CD4-positive, alpha-beta T cell (primary cell): Measurements from ENCODE around the gene CHL1. TPM values are rescaled to one million over a fixed set of nuclear protein-coding genes. Genes with fewer than 3 reads are reported as not detected.

Experiments
- ATAC-seq: fragments of 200-7000 bp; cut with Tn5 transposase; one replicate; pipeline ENCODE4 v1.10.0; 2022; ENCODE audit warnings: mild to moderate bottlenecking; ENCODE audit not compliant: poor library complexity
- CTCF ChIA-PET: fragments of 350-600 bp; sonication (Branson Sonifier 250); formaldehyde crosslinking; loops from one replicate; lab custom pipeline; 2021; ENCODE audit warnings: antibody characterized with exemption, inconsistent platforms; lab: Charles Lee
- POLR2A ChIA-PET: fragments of 350-600 bp; sonication (Branson Sonifier 250); formaldehyde crosslinking; loops from one replicate; lab custom pipeline; 2021; ENCODE audit warnings: antibody characterized with exemption, inconsistent platforms; lab: Charles Lee
- DNase-seq, 14 experiments: peaks; one replicate each; pipeline ENCODE4 v3.0.0-alpha.2; 2013 to 2020; ENCODE audit warnings: mixed read lengths in 2 of 14
- H3K27ac ChIP-seq, 2 donors: one replicate each; pipeline versions ENCODE4 v1.5.1 to v1.7.0; 2013; ENCODE audit warnings: low read length in 2 of 2, low read depth in 1 of 2, mild to moderate bottlenecking in 1 of 2
- H3K27me3 ChIP-seq, 2 experiments: 1 replicate in 1 of 2; 2 replicates in 1 of 2; pipeline versions ENCODE4 v1.6.1 to v1.7.0; 2013; ENCODE audit warnings: low read length in 2 of 2, control low read depth in 1 of 2, mild to moderate bottlenecking in 1 of 2, moderate library complexity in 1 of 2; ENCODE audit not compliant: insufficient read depth in 2 of 2, control insufficient read depth in 1 of 2
- H3K36me3 ChIP-seq: one replicate; pipeline ENCODE4 v1.6.1; 2013; ENCODE audit warnings: low read length, control low read depth; ENCODE audit not compliant: insufficient read depth
- H3K4me1 ChIP-seq: one replicate; pipeline ENCODE4 v1.6.1; 2013; ENCODE audit warnings: low read length, control low read depth; ENCODE audit not compliant: insufficient read depth
- H3K4me3 ChIP-seq: one replicate; pipeline ENCODE4 v1.5.1; 2013; ENCODE audit warnings: mild to moderate bottlenecking, low read length, moderate library complexity
- H3K9me3 ChIP-seq, 2 experiments: 1 replicate in 1 of 2; 2 replicates in 1 of 2; pipeline versions ENCODE4 v1.6.1 to v1.7.0; 2013; ENCODE audit warnings: low read length in 2 of 2, mild to moderate bottlenecking in 2 of 2, control low read depth in 1 of 2, moderate library complexity in 1 of 2; ENCODE audit not compliant: control insufficient read depth in 1 of 2, insufficient read depth in 1 of 2
- H3K27ac Mint-ChIP-seq: one replicate; pipeline ENCODE4 v1.8.0; 2020; ENCODE audit warnings: mixed read lengths
- H3K27me3 Mint-ChIP-seq: one replicate; pipeline ENCODE4 v1.8.0; 2021; ENCODE audit warnings: mixed read lengths
- H3K36me3 Mint-ChIP-seq: one replicate; pipeline ENCODE4 v1.8.0; 2021; ENCODE audit warnings: low read depth, mixed read lengths
- H3K4me1 Mint-ChIP-seq: one replicate; pipeline ENCODE4 v1.8.0; 2021; ENCODE audit warnings: low read depth, mixed read lengths
- H3K4me3 Mint-ChIP-seq: one replicate; pipeline ENCODE4 v1.8.0; 2020; ENCODE audit warnings: mild to moderate bottlenecking, mixed read lengths
- H3K9me3 Mint-ChIP-seq: one replicate; pipeline ENCODE4 v1.8.0; 2020; ENCODE audit warnings: mixed read lengths
- intact Hi-C, 2 experiments: fragments of 100-400 bp; cut with DNase I in 1 of 2; cut with micrococcal nuclease in 1 of 2; formaldehyde crosslinking; loops; one replicate each; pipeline versions ENCODE4 v1.15.1 to v1.9.0; 2023 to 2025; cut with DNase I, micrococcal nuclease
- total RNA-seq, 174 experiments: library from RNA in 2 of 174; stranded (reverse) in 2 of 174; gene quantifications; one replicate each; pipeline ENCODE4 v1.2.3 and lab custom pipeline; 2021 to 2026
- TF ChIP-seq, protein P1 (sequence below): fragments of 200-600 bp; IDR thresholded peaks from one replicate; pipeline ENCODE4 v1.8.0; 2022; ENCODE audit warnings: antibody characterized with exemption, mild to moderate bottlenecking

CHL1 gene
- total RNA-seq, 2 experiments from 2014 or later = not detected

DNA sequence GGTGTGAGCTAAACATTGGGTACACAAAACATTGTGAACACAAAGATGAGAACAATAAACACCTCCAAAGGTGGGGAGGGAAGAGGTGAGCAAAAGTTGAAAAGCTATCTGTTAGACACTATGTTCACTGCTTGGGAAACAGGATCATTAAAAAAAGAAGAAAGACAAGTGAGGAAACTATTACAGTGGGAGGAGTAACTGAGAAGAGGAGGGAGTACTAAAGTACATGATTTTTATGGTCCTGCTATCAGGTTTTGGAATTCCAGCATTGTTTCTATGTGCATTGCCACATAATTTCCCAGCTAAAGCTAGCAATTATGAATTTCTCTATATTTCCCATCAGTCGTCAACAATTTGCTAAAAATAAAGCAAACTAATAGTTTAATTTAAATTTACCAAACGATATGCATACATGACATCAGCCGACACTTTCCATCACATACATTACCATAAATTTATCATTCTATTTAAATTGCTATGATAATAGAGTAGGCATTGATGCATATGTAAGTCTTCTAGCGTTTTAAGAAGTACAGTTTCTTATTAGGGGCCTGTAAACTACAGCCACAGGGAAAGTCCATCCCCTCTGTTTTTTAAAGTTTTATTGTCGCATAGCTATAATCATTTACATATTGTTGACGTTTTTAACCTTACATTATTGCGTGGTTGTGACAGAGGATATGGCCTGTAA lies 221.8 kb downstream of the CHL1 start:
- Histone ChIP-seq H3K27me3 (no peaks in the 10 kb centered on the region), H3K9me3 (no peaks in the 10 kb centered on the region), H3K4me1 (no peaks in the 10 kb centered on the region), H3K36me3 (no peaks in the 10 kb centered on the region), H3K27ac (no peak overlapping the region), H3K4me3 (no peak overlapping the region)
- TF ChIP-seq, protein P1, sequence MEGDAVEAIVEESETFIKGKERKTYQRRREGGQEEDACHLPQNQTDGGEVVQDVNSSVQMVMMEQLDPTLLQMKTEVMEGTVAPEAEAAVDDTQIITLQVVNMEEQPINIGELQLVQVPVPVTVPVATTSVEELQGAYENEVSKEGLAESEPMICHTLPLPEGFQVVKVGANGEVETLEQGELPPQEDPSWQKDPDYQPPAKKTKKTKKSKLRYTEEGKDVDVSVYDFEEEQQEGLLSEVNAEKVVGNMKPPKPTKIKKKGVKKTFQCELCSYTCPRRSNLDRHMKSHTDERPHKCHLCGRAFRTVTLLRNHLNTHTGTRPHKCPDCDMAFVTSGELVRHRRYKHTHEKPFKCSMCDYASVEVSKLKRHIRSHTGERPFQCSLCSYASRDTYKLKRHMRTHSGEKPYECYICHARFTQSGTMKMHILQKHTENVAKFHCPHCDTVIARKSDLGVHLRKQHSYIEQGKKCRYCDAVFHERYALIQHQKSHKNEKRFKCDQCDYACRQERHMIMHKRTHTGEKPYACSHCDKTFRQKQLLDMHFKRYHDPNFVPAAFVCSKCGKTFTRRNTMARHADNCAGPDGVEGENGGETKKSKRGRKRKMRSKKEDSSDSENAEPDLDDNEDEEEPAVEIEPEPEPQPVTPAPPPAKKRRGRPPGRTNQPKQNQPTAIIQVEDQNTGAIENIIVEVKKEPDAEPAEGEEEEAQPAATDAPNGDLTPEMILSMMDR = no peak
- Mint-ChIP-seq H3K27ac (no peak overlapping the region), H3K4me1 (no peaks in the 10 kb centered on the region), H3K36me3 (no peaks in the 10 kb centered on the region), H3K27me3 (no peaks in the 10 kb centered on the region), H3K4me3 (no peak overlapping the region), H3K9me3 (no peaks in the 10 kb centered on the region)
- DNase-seq = no peak
- ATAC-seq = no peak
- ChIA-PET POLR2A (no interaction called here), CTCF (no interaction called here)
- intact Hi-C loops = no loop called here

DNA sequence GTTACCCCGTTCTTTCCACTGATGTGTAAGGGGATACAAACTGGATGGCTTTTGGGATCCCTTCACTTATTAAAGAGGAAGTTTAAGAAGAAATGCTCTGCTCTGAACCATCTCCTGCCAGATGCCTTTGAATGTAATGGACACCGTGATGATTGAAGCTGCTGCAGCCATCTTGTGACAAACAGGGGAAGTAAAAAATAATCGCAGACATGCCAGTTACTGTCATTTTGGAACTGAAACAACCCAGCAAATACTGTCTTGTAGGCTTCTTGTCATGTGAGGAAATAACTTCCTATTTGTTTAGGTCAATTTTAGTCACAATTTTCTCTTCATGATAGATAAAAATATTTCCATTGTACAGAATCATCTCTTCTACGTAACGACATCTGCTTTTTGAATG lies 224.0 kb downstream of the CHL1 start:
- no peak overlapping the region for H3K27ac ChIP-seq
- no peak overlapping the region for H3K27ac Mint-ChIP-seq
- no peaks in the 10 kb centered on the region for H3K36me3 Mint-ChIP-seq
- H3K4me3 Mint-ChIP-seq = no peak overlapping the region
- DNase-seq (no peak), ATAC-seq (no peak)
- POLR2A ChIA-PET = no interaction called here
- TF ChIP-seq, protein P1 = no peak
- CTCF ChIA-PET = no interaction called here
- intact Hi-C loops = no loop called here
- H3K4me3 ChIP-seq = no peak overlapping the region
- no peaks in the 10 kb centered on the region for H3K27me3 Mint-ChIP-seq
- no peaks in the 10 kb centered on the region for H3K9me3 Mint-ChIP-seq
- no peaks in the 10 kb centered on the region for H3K9me3 ChIP-seq
- no peaks in the 10 kb centered on the region for H3K36me3 ChIP-seq
- H3K27me3 ChIP-seq = no peaks in the 10 kb centered on the region
- H3K4me1 Mint-ChIP-seq = no peaks in the 10 kb centered on the region
- H3K4me1 ChIP-seq = no peaks in the 10 kb centered on the region

DNA sequence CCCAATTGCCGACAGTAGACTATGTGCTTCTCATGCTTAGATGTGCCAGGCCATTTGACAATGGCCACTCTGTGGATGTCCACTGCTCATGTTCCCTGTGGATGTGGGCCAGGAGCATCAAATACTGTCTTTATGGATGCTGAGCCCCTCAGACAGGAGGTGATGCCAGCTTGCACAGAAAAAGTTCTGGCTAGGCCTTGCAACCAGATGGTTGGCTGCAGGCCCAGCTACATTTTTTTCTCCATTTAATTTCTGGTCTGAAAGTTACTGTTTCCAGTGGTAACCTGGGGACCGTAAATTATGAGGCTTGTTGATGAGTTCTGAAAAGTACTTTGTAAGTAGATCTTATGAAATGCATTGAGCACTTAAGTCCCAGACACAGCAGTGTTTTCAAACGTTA lies 228.5 kb downstream of the CHL1 start:
- POLR2A ChIA-PET = no interaction called here
- TF ChIP-seq, protein P1 = no peak
- Histone ChIP-seq H3K9me3 (no peaks in the 10 kb centered on the region), H3K27ac (no peak overlapping the region), H3K36me3 (no peaks in the 10 kb centered on the region), H3K4me1 (no peaks in the 10 kb centered on the region), H3K4me3 (no peak overlapping the region), H3K27me3 (no peaks in the 10 kb centered on the region)
- no peaks in the 10 kb centered on the region for H3K27me3 Mint-ChIP-seq
- H3K4me1 Mint-ChIP-seq = no peaks in the 10 kb centered on the region
- CTCF ChIA-PET = no interaction called here
- no peak for ATAC-seq
- no peaks in the 10 kb centered on the region for H3K9me3 Mint-ChIP-seq
- H3K36me3 Mint-ChIP-seq = no peaks in the 10 kb centered on the region
- intact Hi-C loops = no loop called here
- no peak for DNase-seq
- H3K4me3 Mint-ChIP-seq = no peak overlapping the region
- H3K27ac Mint-ChIP-seq = no peak overlapping the region
